HCT116 (cell line): ENCODE measurements around the gene CDH23. TPM values are rescaled to one million over a fixed set of nuclear protein-coding genes. Genes with fewer than 3 reads are reported as not detected.

ENCODE experiments used
- ATAC-seq: fragments of 200-7000 bp; cut with Tn5 transposase; 2 replicates; pipeline ENCODE4 v1.9.1; 2020; ENCODE audit warnings: mild to moderate bottlenecking, moderate library complexity
- BruUV-seq: library from RNA; stranded (reverse); fragments of 400-500 nt; replicated peaks from 2 replicates; lab custom pipeline; 2021; lab: Mats Ljungman, UMichigan
- CTCF ChIA-PET: fragments of 300-600 bp; sonication (Branson Sonifier 250); formaldehyde crosslinking; loops from one replicate; lab custom pipeline; 2021; ENCODE audit warnings: antibody characterized with exemption; lab: Charles Lee
- POLR2A ChIA-PET: fragments of 300-600, 350-600 bp; sonication (Branson Sonifier 250); formaldehyde crosslinking; loops from one replicate; lab custom pipeline; 2021; ENCODE audit warnings: antibody characterized with exemption; lab: Charles Lee
- RAD21 ChIA-PET, 2 experiments: fragments of 300-600 bp; sonication (Branson Sonifier 250); formaldehyde crosslinking; loops; one replicate each; lab custom pipeline; 2023; ENCODE audit warnings: low total read pairs in 2 of 2; ENCODE audit not compliant: uncharacterized antibody in 2 of 2, unreplicated experiment in 2 of 2, low non-redundant PET in 1 of 2; lab: Charles Lee
- DNase-seq: peaks from one replicate; pipeline ENCODE4 v3.0.0-alpha.2; 2010; ENCODE audit warnings: low read depth, low spot score
- H2AFZ ChIP-seq: fragments of 200-600 bp; shearing (Covaris generic), sonication (generic); 2 replicates; pipeline ENCODE4 v1.6.1; 2017; ENCODE audit warnings: low read depth, mixed run types, mixed read lengths, antibody characterized with exemption, low read length; ENCODE audit not compliant: poor library complexity, severe bottlenecking
- H3K27ac ChIP-seq: 2 replicates; pipeline ENCODE4 v1.5.1; 2012; ENCODE audit warnings: low read depth, low read length
- H3K27me3 ChIP-seq: fragments of 200-600 bp; sonication (generic); 2 replicates; pipeline ENCODE4 v1.6.1; 2016; ENCODE audit warnings: mixed run types, low read length, mixed read lengths; ENCODE audit not compliant: insufficient read depth
- H3K36me3 ChIP-seq, 2 experiments: fragments of 200-500 bp in 1 of 2; fragments of 200-600 bp in 1 of 2; sonication (Bioruptor generic) in 1 of 2; sonication (generic) in 1 of 2; 2 replicates each; pipeline versions ENCODE4 v1.5.1 to v1.6.1; 2014 to 2016; ENCODE audit warnings: low read length in 2 of 2, inconsistent platforms in 1 of 2, mixed read lengths in 1 of 2, mixed run types in 1 of 2; ENCODE audit not compliant: insufficient read depth in 2 of 2, control insufficient read depth in 1 of 2
- H3K4me1 ChIP-seq, 2 experiments: fragments of 200-600 bp in 1 of 2; sonication (generic) in 1 of 2; 2 replicates each; pipeline versions ENCODE4 v1.5.1 to v1.6.1; 2012 to 2017; ENCODE audit warnings: low read length in 2 of 2, inconsistent platforms in 1 of 2, mild to moderate bottlenecking in 1 of 2, mixed read lengths in 1 of 2, mixed run types in 1 of 2, moderate library complexity in 1 of 2; ENCODE audit not compliant: insufficient read depth in 2 of 2, control insufficient read depth in 1 of 2
- H3K4me2 ChIP-seq: fragments of 200-600 bp; sonication (generic); 2 replicates; pipeline ENCODE4 v1.6.1; 2017; ENCODE audit warnings: mixed run types, low read length, mixed read lengths
- H3K4me3 ChIP-seq, 2 experiments: fragments of 200-600 bp in 1 of 2; sonication (generic) in 1 of 2; replicated peaks in 1 of 2; 2 replicates each; pipeline ENCODE4 v1.5.1; 2011 to 2016; ENCODE audit warnings: low read length in 2 of 2, control low read depth in 1 of 2, low read depth in 1 of 2, mild to moderate bottlenecking in 1 of 2, mixed read lengths in 1 of 2, mixed run types in 1 of 2
- H3K79me2 ChIP-seq: fragments of 200-600 bp; sonication (generic); 2 replicates; pipeline ENCODE4 v1.6.1; 2017; ENCODE audit warnings: mild to moderate bottlenecking, mixed run types, low read length, moderate library complexity, mixed read lengths; ENCODE audit not compliant: insufficient read depth
- H3K9ac ChIP-seq: fragments of 200-600 bp; sonication (generic); 2 replicates; pipeline ENCODE4 v1.6.1; 2016; ENCODE audit warnings: low read length, mixed read lengths
- H3K9me2 ChIP-seq: fragments of 200-600 bp; sonication (generic), shearing (Covaris generic); 2 replicates; pipeline ENCODE4 v1.6.1; 2017; ENCODE audit warnings: mixed run types, mild to moderate bottlenecking, moderate library complexity; ENCODE audit not compliant: insufficient read depth
- H3K9me3 ChIP-seq, 2 experiments: fragments of 200-500 bp in 1 of 2; fragments of 200-600 bp in 1 of 2; sonication (Bioruptor generic) in 1 of 2; sonication (generic) in 1 of 2; 2 replicates each; pipeline ENCODE4 v1.6.1; 2014 to 2017; ENCODE audit warnings: low read length in 2 of 2, mixed read lengths in 2 of 2, inconsistent platforms in 1 of 2, low read depth in 1 of 2, mild to moderate bottlenecking in 1 of 2, mixed run types in 1 of 2, moderate library complexity in 1 of 2; ENCODE audit not compliant: control insufficient read depth in 1 of 2, insufficient read depth in 1 of 2
- H4K20me1 ChIP-seq: fragments of 200-600 bp; sonication (generic), shearing (Covaris generic); 2 replicates; pipeline ENCODE4 v1.6.1; 2017; ENCODE audit warnings: mixed run types, mild to moderate bottlenecking, moderate library complexity; ENCODE audit not compliant: insufficient read depth
- ELF1 ChIP-seq: IDR thresholded peaks from 2 replicates; pipeline ENCODE4 v1.6.1; 2012; ENCODE audit warnings: low read depth, borderline replicate concordance
- EZH2 ChIP-seq: fragments of 200-600 bp; sonication (generic); IDR thresholded peaks from 2 replicates; pipeline ENCODE4 v1.6.1; 2017; ENCODE audit warnings: antibody characterized with exemption, mixed run types
- EZH2phosphoT487 ChIP-seq: fragments of 200-600 bp; IDR thresholded peaks from 2 replicates; pipeline ENCODE4 v1.6.1; 2018; ENCODE audit warnings: antibody characterized with exemption, borderline replicate concordance
- JUND ChIP-seq: IDR thresholded peaks from 2 replicates; pipeline ENCODE4 v1.6.1; 2012
- POLR2A ChIP-seq: IDR thresholded peaks from 2 replicates; pipeline ENCODE4 v1.7.0; 2011; ENCODE audit warnings: borderline replicate concordance; ENCODE audit not compliant: insufficient read depth, insufficient read length; ENCODE audit errors: extremely low read depth
- POLR2AphosphoS5 ChIP-seq: IDR thresholded peaks from 2 replicates; pipeline ENCODE4 v1.6.1; 2011; ENCODE audit warnings: mild to moderate bottlenecking, low read depth, low read length, moderate library complexity
- RAD21 ChIP-seq: IDR thresholded peaks from 2 replicates; pipeline ENCODE4 v1.6.1; 2012; ENCODE audit warnings: low read depth, mild to moderate bottlenecking
- SIN3A ChIP-seq: IDR thresholded peaks from 2 replicates; pipeline ENCODE4 v1.6.1; 2012; ENCODE audit warnings: low read depth
- TCF7L2 ChIP-seq: IDR thresholded peaks from 2 replicates; pipeline ENCODE4 v1.7.0; 2011; ENCODE audit warnings: borderline replicate concordance, inconsistent platforms; ENCODE audit not compliant: insufficient read depth, insufficient read length; ENCODE audit errors: extremely low read depth
- YY1 ChIP-seq: IDR thresholded peaks from 2 replicates; pipeline ENCODE4 v1.6.1; 2011; ENCODE audit warnings: low read length, low read depth, moderate library complexity, mild to moderate bottlenecking; ENCODE audit not compliant: insufficient replicate concordance; ENCODE audit errors: extremely low read depth
- ZFX ChIP-seq: fragments of 450-650 bp; IDR thresholded peaks from 2 replicates; pipeline ENCODE4 v1.6.1; 2017
- ZNF274 ChIP-seq: fragments of 200-500 bp; sonication (Bioruptor generic); IDR thresholded peaks from 2 replicates; pipeline ENCODE4 v1.6.1; 2014; ENCODE audit warnings: mild to moderate bottlenecking, low read depth, low read length, inconsistent platforms
- intact Hi-C: fragments of 100-400 bp; cut with micrococcal nuclease; formaldehyde crosslinking; loops from 2 replicates; pipeline ENCODE4 v1.10.0; 2022
- total RNA-seq: library from RNA; stranded (reverse); gene quantifications from one replicate; pipeline ENCODE4 v1.2.1, GENCODE V29; 2021; ENCODE audit not compliant: unreplicated experiment
- TF ChIP-seq, protein P1 (sequence below): IDR thresholded peaks from 2 replicates; pipeline ENCODE4 v1.6.1; 2012; ENCODE audit warnings: low read depth
- TF ChIP-seq, protein P2 (sequence below): IDR thresholded peaks from 2 replicates; pipeline ENCODE4 v1.6.1; 2012
- TF ChIP-seq, protein P3 (sequence below), 3 experiments: fragments of 200-600 bp in 1 of 3; sonication (generic) in 1 of 3; IDR thresholded peaks in 2 of 3; conservative IDR thresholded peaks in 1 of 3; 2 replicates each; pipeline ENCODE4 v1.5.1; 2012 to 2017; ENCODE audit warnings: low read depth in 2 of 3, low read length in 2 of 3, antibody characterized with exemption in 1 of 3, borderline replicate concordance in 1 of 3, control low read depth in 1 of 3, mild to moderate bottlenecking in 1 of 3, mixed read lengths in 1 of 3, mixed run types in 1 of 3, moderate library complexity in 1 of 3; ENCODE audit not compliant: insufficient read depth in 1 of 3

The CDH23 gene
- total RNA-seq, 1 experiment from 2014 or later, result not detected

DNA sequence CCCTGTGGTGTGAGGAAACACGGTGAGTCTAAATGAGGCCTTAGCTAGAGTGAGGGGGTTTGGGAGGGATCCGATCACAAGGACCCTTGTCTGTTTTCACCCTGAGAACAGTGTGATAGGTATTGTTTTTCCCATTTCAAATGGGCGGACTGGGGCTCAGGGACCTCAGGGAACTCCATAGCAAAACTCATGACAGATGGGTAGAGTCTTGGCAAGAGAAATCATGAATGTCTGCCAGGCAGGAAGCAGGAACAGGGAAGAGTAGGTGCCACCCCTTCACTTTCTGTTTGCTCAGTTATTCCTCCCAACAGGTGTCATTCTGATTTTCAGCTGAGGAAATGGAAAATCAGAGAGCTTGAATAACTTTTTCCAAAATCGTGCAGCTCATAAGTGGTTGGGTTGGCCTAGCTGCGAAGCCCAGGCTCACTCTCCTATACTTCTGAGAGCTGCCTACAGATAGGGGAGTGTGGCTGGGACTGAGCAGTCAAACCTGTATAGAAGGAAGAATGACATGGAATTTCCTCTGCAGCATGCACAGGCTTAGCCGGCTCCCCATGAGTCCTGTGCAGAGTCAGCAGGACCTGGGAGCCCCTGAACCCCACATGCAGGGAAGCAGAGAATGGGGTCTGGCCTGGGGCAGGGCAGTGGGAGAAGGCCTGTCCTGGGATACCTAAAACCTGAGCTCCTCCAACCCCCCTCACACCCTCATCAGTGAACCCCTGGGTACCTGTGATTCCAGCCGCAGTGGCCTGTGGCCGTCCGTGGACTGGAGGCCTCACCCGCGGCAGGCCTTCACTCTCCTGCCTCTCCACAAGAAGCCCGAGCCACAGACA is 340.5 kb downstream of the CDH23 start (continued):
- TF ChIP-seq, protein P1, sequence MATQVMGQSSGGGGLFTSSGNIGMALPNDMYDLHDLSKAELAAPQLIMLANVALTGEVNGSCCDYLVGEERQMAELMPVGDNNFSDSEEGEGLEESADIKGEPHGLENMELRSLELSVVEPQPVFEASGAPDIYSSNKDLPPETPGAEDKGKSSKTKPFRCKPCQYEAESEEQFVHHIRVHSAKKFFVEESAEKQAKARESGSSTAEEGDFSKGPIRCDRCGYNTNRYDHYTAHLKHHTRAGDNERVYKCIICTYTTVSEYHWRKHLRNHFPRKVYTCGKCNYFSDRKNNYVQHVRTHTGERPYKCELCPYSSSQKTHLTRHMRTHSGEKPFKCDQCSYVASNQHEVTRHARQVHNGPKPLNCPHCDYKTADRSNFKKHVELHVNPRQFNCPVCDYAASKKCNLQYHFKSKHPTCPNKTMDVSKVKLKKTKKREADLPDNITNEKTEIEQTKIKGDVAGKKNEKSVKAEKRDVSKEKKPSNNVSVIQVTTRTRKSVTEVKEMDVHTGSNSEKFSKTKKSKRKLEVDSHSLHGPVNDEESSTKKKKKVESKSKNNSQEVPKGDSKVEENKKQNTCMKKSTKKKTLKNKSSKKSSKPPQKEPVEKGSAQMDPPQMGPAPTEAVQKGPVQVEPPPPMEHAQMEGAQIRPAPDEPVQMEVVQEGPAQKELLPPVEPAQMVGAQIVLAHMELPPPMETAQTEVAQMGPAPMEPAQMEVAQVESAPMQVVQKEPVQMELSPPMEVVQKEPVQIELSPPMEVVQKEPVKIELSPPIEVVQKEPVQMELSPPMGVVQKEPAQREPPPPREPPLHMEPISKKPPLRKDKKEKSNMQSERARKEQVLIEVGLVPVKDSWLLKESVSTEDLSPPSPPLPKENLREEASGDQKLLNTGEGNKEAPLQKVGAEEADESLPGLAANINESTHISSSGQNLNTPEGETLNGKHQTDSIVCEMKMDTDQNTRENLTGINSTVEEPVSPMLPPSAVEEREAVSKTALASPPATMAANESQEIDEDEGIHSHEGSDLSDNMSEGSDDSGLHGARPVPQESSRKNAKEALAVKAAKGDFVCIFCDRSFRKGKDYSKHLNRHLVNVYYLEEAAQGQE, result no peak
- TF ChIP-seq ZNF274 (no peak), POLR2A (no peak), SIN3A (no peak), EZH2 (no peak)
- TF ChIP-seq, protein P2, sequence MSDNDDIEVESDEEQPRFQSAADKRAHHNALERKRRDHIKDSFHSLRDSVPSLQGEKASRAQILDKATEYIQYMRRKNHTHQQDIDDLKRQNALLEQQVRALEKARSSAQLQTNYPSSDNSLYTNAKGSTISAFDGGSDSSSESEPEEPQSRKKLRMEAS, result no peak
- TF ChIP-seq, protein P3, sequence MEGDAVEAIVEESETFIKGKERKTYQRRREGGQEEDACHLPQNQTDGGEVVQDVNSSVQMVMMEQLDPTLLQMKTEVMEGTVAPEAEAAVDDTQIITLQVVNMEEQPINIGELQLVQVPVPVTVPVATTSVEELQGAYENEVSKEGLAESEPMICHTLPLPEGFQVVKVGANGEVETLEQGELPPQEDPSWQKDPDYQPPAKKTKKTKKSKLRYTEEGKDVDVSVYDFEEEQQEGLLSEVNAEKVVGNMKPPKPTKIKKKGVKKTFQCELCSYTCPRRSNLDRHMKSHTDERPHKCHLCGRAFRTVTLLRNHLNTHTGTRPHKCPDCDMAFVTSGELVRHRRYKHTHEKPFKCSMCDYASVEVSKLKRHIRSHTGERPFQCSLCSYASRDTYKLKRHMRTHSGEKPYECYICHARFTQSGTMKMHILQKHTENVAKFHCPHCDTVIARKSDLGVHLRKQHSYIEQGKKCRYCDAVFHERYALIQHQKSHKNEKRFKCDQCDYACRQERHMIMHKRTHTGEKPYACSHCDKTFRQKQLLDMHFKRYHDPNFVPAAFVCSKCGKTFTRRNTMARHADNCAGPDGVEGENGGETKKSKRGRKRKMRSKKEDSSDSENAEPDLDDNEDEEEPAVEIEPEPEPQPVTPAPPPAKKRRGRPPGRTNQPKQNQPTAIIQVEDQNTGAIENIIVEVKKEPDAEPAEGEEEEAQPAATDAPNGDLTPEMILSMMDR (IDR thresholded peaks at IDR 0.05 in 2 of 3, conservative IDR thresholded peaks at IDR 0.05 in 1 of 3; ENCODE audit: borderline replicate concordance in 1 of 3, insufficient read depth in 1 of 3, low read depth in 2 of 3, low read length in 2 of 3), result no peak

DNA sequence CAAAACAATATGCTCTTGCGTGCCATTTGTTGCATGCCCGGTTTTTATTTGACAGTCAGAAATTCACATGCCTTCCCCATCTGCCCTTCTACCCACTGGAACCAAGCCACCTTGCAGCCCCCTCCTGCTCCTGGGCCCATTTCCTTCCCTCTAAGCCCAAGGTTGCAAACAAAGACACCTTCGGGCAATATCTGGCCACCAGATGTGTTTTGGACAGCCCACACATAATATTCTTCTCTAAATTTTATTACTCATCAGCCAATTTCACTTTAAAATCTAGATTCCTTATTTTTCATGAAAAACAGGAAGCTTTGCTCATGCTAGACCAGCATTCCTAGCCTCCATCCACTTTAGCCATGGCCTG is 341.1 kb downstream of the CDH23 start:
- no peaks in the 10 kb centered on the region for H3K36me3 ChIP-seq
- no peak overlapping the region for H3K9ac ChIP-seq
- CTCF ChIA-PET, result no interaction called here
- no peak overlapping the region for H2AFZ ChIP-seq
- no peak overlapping the region for H3K4me2 ChIP-seq
- no TSS peak for BruUV-seq
- no peaks in the 10 kb centered on the region for H3K79me2 ChIP-seq
- no peak overlapping the region for H3K4me3 ChIP-seq
- no peak for DNase-seq
- POLR2A ChIA-PET, result no interaction called here
- no peaks in the 10 kb centered on the region for H4K20me1 ChIP-seq
- no peak overlapping the region for H3K27ac ChIP-seq
- RAD21 ChIA-PET, result no interaction called here
- no peaks in the 10 kb centered on the region for H3K9me3 ChIP-seq
- H3K9me2 ChIP-seq, result no peaks in the 10 kb centered on the region
- H3K4me1 ChIP-seq, result peaks cover 12 to 23% of the 10 kb centered on the region in 2 experiments; a peak in 3 of 4 replicates
- intact Hi-C loops, result no loop called here
- ATAC-seq, result no peak
- H3K27me3 ChIP-seq, result no peaks in the 10 kb centered on the region
- TF ChIP-seq RAD21, result no peak
- TF ChIP-seq JUND, result no peak
- no peak for TF ChIP-seq TCF7L2
- no peak for TF ChIP-seq SIN3A
- no peak for TF ChIP-seq EZH2phosphoT487
- TF ChIP-seq, protein P3 (IDR thresholded peaks at IDR 0.05 in 2 of 3, conservative IDR thresholded peaks at IDR 0.05 in 1 of 3; ENCODE audit: borderline replicate concordance in 1 of 3, insufficient read depth in 1 of 3, low read depth in 2 of 3, low read length in 2 of 3), result no peak
- no peak for TF ChIP-seq ZNF274
- TF ChIP-seq, protein P2, result no peak
- TF ChIP-seq EZH2, result no peak
- no peak for TF ChIP-seq POLR2AphosphoS5
- TF ChIP-seq ZFX, result no peak
- no peak for TF ChIP-seq ELF1
- TF ChIP-seq YY1, result no peak
